Superior temporal gyrus (tissue), 1 donor: ENCODE results near the gene RPP25L.

Experiments used
- DNase-seq: peaks from one replicate; pipeline ENCODE4 v3.0.0-alpha.2; 2016; ENCODE audit errors: extremely low spot score

The RPP25L gene

GRCh38 chr9:34611251-34611810 lies 566 bp downstream of the RPP25L start:
- DNase-seq, result no peak

GRCh38 chr9:34610434-34611206 lies 1.3 kb downstream of the RPP25L start:
- DNase-seq, result no peak

GRCh38 chr9:34607331-34607730 lies 4.6 kb downstream of the RPP25L start:
- DNase-seq, result no peak

GRCh38 chr9:34606905-34607304 lies 5.0 kb downstream of the RPP25L start:
- no peak for DNase-seq

GRCh38 chr9:34606190-34606589 lies 5.7 kb downstream of the RPP25L start:
- DNase-seq, result no peak

- DNase-seq, result peak; percentile 96
These were observed 8.2 kb downstream of the RPP25L start for GRCh38 chr9:34603610-34604231.

GRCh38 chr9:34601937-34602573 lies 9.8 kb downstream of the RPP25L start:
- DNase-seq, result no peak

- no peak for DNase-seq
These were observed 11.0 kb downstream of the RPP25L start for GRCh38 chr9:34600908-34601307.

- no peak for DNase-seq
These were observed 12.4 kb downstream of the RPP25L start for GRCh38 chr9:34599546-34599945.

GRCh38 chr9:34594177-34594576 lies 17.7 kb downstream of the RPP25L start:
- DNase-seq, result no peak

GRCh38 chr9:34592895-34593601 lies 18.8 kb downstream of the RPP25L start:
- no peak for DNase-seq

- DNase-seq, result no peak
These were observed 19.7 kb downstream of the RPP25L start for GRCh38 chr9:34591917-34592866.

- DNase-seq, result peak; percentile 89
These were observed 20.5 kb downstream of the RPP25L start for GRCh38 chr9:34591248-34591916.

- DNase-seq, result no peak
These were observed 21.3 kb downstream of the RPP25L start for GRCh38 chr9:34590381-34591247.

- DNase-seq, result peak; percentile 64
These were observed 22.1 kb downstream of the RPP25L start, which contains the start of gene CNTFR for GRCh38 chr9:34589636-34590380. Gene CNTFR (minus strand): TSS chr9:34589724. CDS start chr9:34568981, 20,743 bp downstream.

- DNase-seq, result no peak
These were observed 22.9 kb downstream of the RPP25L start for GRCh38 chr9:34588671-34589635.

- no peak for DNase-seq
These were observed 24.6 kb downstream of the RPP25L start for GRCh38 chr9:34587271-34587670.
